Transverse colon (tissue), 3 donors: ENCODE measurements around the gene SLC29A1.

Experiments
- CTCF ChIP-seq, 5 experiments: fragments of 200-600 bp in 3 of 5; fragments of 450-650 bp in 2 of 5; sonication (generic) in 3 of 5; IDR thresholded peaks; 1 replicate in 2 of 5; 2 replicates in 3 of 5; pipeline ENCODE4 v1.5.1; 2016 to 2017; ENCODE audit warnings: antibody characterized with exemption in 5 of 5, inconsistent platforms in 3 of 5, mild to moderate bottlenecking in 2 of 5, moderate library complexity in 1 of 5
- EP300 ChIP-seq: sonication (generic); formaldehyde crosslinking; IDR thresholded peaks from one replicate; pipeline ENCODE4 v1.6.1; 2017; ENCODE audit warnings: antibody characterized with exemption, low read depth
- POLR2A ChIP-seq: fragments of 450-650 bp; IDR thresholded peaks from one replicate; pipeline ENCODE4 v1.6.1; 2016; ENCODE audit warnings: antibody characterized with exemption, mild to moderate bottlenecking, moderate library complexity

GRCh38 chr6:44219815-44220784 lies 3.3 kb upstream of the SLC29A1 start:
- TF ChIP-seq CTCF (IDR thresholded peaks at IDR 0.05): no peak
- TF ChIP-seq POLR2A: no peak
- TF ChIP-seq EP300: no peak
